ENCODE data around the gene TAF1A.
A peak's percentile ranks its signal among the peaks of the same experiment; 100 is the strongest.
"Not testable (repeated sequence)": the region's sequence is repeated elsewhere in the genome, so short reads cannot be mapped to it uniquely, and the experiment has no call there.

The TAF1A gene

DNA sequence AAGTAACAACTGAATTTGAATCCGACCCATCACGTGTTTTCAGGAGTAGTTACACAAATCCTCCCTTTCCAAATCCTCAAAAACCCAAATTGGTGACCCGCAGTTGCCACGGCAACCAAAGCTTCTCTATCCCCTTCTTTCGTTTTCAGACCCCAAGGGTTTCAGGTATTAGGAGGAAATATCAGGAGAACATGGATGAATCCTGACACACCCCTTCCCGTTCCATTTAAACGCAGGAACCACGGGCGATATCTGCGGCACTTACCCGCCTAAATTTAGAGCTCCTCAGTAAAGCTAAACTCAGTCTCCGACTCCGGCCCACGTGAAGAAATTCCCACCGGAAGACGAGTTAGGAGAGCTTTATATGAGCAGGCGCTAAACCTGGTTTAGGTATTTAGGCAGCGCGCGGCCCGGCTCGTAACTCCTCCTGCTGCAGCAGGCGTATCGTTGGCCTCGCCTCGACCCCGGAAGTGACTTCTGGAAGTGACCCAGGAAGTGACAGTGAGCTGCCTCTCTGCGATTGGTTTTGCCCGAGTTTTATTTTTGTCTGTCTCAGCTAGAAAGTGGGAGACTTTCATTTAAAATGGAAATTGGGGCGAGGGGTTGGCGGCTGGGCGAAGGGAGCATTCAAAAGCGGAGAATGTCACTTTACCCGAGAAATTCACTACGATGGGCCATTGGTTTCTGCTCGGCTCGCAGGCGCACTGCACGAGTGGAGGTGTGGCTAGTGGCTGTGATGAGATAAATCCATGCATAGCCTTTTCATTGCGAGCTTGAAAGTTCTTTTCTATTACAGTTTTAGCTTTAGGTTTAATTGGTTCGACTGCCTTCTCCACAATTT lies at the start of gene TAF1A:
TSS of gene TAF1A (minus strand) at position 472 of the 841 bp plus-strand sequence.
- DNase-seq = peak; percentile 91

DNA sequence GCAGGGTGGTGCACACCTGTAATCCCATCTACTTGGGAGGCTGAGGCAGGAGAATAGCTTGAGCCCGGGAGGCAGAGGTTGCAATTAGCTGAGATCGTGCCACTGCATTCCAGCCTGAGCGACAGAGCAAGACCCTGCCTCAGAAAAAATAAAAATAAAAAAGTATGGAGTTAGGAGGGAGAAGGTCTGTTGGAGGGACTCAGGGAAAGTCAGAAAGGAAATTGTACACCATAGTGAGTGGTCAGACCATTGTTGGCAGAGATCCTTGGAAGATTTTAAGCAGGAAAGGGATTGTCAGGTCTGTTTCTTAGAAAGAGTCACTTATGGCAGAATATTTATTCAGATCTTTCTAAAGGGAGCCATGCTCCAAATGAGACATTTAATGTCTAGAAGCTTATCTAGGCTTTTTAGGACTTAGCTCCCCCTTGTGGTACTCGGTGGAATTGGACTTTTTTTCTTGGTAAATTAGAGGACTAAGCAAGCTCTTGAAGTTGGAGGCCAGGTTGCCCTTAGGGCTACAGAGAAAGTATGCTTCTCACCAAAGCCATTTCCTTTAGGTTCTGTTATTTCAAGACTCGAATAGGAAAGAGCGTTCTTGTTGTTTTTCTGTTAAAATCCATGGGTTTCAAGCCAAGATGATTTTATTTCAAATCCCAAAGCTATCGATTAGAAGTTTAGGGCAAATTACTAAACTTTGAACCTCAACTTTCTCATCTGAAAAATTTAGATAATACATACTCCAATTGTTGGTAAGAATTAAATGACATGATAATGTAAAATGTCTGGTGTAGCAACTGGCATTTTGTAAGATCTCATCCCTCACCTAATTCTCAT lies 44.7 kb upstream of the TAF1A start:
- DNase-seq = peak; percentile 90

- DNase-seq = no peak
Observed at GRCh38 chr1:222632749-222633148, 43.0 kb upstream of the TAF1A start.

DNA sequence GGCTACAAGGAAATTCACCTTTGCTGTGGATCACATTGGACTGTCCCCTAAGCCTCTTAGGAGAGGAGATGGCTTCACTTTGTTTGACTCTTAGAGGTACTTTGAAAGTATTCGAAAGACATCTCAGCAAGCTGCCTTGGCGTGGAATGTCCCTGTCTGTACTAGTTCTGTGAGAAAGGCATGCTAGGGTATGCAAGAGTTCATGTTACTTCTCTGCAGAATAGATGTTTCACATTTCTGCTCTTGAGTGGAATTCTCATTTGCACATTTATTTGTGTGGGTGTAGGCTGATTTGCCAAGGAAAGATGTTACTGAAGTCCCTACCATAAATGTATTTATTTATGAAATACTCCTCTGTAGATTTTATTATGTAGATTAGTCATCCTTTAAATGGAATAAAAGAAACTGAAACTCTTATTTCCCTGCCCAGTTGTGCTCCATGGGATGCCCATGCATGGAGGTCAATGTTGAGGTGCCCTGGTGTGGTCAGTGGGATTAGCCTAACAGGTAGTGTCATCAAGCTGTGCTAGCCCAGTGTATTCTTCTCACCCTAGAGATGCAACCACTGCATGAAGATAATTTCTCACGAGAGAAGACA lies 42.0 kb upstream of the TAF1A start:
- no peak for DNase-seq

DNA sequence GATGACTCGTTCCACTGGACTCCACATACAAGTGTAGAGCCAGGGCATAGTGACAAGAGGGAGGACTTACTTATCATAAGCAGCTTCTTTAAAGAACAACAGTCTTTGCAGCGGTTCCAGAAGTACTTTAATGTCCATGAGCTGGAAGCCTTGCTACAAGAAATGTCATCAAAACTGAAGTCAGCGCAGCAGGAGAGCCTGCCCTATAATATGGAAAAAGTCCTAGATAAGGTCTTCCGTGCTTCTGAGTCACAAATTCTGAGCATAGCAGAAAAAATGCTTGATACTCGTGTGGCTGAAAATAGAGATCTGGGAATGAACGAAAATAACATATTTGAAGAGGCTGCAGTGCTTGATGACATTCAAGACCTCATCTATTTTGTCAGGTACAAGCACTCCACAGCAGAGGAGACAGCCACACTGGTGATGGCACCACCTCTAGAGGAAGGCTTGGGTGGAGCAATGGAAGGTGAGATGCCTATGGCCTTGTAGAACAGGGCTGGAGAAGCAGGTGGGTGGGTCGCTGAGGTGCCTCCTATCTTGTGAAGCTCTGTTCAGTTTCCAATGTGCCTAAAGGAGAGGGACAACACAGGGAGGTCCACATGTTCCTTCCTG lies 40.3 kb upstream of the TAF1A start:
- DNase-seq = no peak

DNA sequence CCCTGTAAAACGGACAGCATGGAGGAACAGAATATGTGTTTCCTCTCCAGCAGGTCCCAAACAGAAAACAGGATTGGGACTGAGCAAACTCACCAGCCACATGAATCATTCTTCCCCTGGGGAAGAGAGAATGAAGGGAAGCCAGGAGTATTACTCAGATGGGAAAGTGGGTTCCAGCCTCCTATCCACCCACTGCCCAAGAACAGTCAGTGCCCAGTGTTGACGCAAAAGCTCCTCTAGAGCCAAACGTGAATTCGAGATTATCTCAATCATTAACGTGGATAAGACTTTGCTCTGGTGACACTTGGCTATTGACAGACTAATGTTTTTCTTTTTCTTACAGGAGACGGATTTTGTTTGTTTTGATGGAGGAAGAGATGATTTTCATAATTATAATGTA lies 37.5 kb upstream of the TAF1A start:
- DNase-seq = no peak

DNA sequence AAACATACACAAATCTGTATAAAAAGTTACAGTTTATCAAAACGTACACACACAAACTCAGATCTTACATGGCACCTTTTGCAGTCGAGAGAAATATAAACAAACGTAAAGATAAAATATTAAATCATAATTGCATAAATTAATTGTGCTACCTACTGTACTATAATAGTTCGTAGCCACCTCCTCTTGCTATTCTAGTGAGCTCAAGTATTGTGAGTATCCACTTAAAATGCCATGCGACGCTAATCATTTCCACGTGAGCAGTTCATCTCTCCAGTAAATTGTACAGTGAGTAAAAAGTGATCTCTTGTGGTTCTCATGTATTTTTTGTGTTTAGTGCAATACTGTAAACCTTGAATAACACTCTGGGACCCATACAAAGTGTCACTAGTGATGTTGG lies 34.5 kb upstream of the TAF1A start:
- DNase-seq = no peak

- no peak for DNase-seq
Observed at GRCh38 chr1:222623458-222623857, 33.7 kb upstream of the TAF1A start.

DNA sequence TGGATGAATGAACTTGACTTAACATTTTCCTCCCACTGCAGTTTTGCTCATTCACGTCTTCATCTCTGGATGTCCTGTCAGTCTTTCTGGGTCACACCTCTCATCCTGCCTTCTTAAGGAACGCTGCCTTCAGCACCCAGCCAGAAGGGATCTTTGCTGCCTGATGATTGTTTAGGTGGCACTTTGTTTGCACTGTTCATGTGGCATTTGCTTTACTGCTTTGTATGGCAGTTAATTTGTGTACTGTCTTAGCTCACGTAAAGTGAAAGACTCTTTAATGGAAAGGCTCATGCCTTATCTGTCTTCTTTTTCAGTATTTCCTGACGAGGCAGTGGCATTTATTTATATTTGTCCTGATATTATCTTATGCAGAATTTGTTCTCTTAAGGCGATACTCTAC lies 33.0 kb upstream of the TAF1A start:
- DNase-seq = no peak

DNA sequence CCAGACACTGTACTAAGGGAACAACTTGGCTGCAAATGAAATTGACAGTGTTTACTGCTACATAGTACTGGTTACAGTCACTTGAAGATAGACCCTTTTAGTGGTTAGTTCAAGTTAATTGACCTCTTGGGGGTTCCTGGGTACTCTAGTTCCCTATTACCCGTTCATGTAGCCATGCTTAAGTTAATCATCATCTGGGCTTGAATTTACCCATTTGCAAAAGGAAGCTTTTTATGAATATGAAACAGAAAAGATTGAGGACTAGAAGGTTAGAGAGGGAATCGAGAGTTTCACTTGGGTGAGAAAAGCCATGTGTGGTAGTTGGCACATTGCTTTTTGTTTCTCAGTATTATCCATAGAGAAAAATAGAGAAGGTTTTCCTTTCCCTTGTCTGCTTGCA lies 30.8 kb upstream of the TAF1A start:
- no peak for DNase-seq

GRCh38 chr1:222618880-222619596 lies 29.3 kb upstream of the TAF1A start:
- peak; percentile 21 for DNase-seq

DNA sequence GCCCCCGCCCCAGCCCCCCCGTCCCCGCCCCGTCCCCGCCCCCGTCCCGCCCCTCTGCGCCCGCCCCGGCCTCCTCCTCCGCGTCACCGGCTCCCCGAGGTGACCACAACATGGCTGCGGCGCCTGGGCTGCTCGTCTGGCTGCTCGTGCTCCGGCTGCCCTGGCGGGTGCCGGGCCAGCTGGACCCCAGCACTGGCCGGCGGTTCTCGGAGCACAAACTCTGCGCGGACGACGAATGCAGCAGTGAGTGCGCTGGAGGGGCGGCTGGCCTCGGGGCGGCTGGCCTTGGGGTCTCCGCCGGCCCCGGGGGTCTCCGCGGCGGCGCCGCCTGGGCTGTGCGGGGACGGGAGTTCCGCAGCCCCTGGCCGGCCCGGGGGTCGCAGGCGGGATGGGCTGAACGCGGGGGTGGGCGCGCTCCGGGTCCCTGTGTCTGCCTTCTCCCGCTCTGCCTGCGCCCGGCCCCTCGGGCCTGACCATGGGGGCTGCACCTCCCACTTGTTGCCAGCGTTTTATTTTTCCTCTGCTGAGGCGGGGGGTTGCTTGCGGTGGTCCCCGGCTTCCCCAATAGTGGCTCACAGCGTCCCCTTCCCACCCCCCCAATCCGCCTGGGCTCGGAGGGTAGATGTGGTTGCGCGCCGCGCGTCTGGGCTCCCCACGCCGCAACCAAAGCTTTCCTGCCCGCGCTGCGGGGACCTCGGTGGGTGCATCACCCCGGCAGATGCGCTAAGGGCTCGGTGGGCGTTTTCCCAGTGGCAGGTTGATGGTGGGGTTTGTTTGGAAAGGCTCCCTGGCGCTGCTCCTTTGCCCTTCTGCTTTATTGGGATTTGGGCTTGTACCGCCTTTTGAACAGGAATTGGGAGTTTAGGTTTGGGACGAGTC lies 28.5 kb upstream of the TAF1A start, which contains the start of gene MIA3:
TSS of gene MIA3 (plus strand) at position 97 of the 879 bp plus-strand sequence. CDS start at position 111, 14 bp downstream.
- peak; percentile 83 for DNase-seq

DNA sequence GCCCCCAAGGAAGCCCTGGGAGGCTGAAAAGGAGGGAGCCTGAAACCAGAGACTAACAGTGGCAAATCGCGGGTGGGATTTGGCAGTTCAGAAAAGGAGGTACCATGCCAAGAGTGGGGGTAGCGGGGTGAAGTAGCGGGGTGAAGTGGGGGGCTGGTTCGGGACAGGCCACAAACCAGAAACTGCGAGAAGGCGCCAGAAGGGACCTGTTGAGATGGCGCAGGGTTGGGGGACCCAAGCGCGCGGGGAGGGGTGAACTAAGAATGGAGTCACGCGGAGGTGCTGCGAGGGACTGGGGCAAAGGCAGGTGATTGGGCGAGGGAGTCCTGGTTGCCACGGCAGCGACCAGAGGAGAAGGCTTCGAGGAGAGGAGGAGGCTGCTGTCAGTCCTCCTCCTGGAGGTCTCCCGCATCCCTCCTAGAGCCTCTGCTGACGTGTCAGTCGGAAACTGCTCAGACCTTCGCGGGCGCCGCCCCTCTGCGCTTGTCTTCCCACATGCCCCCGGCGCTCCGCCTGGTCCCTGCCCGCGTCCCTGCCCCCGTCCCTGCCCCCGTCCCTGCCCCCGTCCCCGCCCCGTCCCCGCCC lies 27.7 kb upstream of the TAF1A start:
- peak; percentile 83 for DNase-seq

DNA sequence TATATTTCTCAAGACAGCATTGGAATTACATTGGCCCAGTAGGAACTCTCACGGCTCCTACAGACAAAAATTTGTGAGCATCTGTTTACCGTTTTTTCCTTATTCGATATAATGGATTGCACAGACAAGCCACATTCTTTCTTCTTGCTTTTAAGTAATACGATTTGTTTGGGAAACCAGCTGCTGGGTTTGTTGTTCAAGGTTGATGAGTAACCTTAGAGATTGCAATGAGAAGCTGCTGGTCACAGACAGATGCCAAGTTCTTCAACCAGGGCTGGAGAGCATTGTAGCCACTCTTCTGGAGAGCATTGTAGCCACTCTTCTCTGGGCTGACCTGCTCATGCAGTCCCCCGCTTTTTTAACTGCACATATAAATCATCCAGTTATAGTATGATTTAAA lies 26.8 kb upstream of the TAF1A start:
- no peak for DNase-seq

DNA sequence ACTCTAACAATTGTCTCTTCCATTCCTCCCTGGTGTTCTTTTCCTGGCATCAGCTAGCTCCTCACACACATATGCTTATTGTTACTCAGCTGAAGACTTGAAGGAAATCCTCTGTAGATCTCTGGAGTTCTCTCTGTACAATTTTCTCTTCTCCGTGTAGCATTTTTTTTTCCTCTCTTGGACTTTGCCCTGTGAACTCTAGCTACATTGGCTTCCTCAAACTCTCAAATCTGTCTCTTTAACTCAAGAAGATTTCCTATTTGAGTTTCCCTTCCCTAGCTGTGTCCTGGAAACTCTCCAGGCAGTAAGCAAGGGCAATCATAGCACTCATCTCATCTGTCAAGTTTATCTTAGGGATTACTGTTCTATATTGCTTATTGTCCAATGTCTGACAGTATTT lies 23.9 kb upstream of the TAF1A start:
- no peak for DNase-seq

DNA sequence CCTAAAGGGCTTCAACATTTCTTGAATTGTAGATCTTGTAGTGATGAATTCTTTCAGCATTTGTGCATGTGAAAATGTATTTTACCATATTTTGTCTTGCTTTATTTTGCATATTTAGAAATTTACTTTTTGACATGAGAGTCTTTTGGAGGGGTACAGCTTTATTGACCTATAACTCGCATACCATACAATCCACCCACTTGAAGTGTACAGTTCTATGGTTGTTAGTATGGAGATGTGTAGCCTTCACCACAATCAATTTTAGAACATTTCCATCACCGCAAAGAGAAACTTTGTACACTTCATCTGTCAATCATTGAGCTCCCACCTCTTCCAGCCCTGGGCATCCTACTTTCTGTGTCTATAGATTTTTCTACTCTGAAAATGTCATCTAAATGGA lies 21.0 kb upstream of the TAF1A start:
- no peak for DNase-seq

DNA sequence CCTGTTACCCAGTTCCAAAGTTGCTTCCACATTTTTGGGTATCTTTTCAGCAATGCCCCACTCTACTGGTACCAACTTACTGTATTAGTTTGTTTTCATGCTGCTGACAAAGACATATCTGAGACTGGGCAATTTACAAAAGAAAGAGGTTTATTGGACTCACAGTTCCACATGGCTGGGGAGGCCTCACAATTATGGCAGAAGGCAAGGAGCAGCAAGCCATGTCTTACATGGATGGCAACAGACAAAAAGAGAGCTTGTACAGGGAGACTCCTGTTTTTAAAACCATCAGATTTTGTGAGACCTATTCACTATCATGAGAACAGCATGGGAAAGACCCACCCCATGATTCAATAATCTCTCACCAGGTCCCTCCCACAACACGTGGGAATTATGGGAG lies 19.4 kb upstream of the TAF1A start:
- not testable (repeated sequence) for DNase-seq

GRCh38 chr1:222606757-222607156 lies 17.0 kb upstream of the TAF1A start:
- no peak for DNase-seq

DNA sequence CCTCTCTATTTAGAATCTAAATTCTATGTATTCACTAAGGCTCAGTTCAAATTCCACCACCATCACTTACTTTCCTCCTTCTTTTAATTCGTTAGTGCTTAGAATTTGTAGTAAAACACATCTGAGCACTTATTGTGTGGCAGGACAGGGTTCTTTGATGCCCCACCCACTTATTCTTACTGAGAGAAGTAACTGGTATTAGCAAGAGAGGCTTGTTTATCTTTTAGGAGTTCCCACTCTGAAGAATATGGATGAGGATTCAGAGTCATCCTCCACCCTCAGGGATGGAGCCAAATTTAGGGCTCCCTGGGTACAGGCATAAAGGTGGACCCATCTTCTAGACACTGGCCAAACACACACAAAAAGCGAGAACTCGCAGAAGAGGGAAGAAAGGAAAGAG lies 11.5 kb upstream of the TAF1A start:
- no peak for DNase-seq

DNA sequence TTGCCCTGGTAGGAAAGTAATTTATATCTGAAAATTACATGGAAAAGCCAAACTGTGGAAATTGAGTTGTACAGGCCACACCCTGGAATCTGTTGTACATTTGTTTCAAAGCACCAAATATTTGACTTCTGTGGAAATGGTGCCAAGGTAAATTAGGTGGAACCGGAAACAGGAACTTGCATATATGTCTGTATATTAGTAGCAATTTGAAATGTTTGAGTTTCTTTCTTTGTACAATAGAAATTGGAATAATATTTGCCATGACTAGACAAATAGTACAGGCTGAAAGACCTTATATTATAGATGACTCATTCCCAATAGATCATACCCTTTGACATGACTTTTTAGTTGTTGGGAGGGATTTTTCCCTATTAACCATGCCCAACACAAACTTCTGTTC lies 10.5 kb upstream of the TAF1A start:
- DNase-seq = no peak

GRCh38 chr1:222596696-222597095 lies 7.0 kb upstream of the TAF1A start:
- no peak for DNase-seq

All from midbrain (tissue), 1 donor.